Measurements from ENCODE around the gene ST8SIA4.
"Not testable (repeated sequence)": the region's sequence is repeated elsewhere in the genome, so short reads cannot be mapped to it uniquely, and the experiment has no call there.

Gene ST8SIA4

DNA sequence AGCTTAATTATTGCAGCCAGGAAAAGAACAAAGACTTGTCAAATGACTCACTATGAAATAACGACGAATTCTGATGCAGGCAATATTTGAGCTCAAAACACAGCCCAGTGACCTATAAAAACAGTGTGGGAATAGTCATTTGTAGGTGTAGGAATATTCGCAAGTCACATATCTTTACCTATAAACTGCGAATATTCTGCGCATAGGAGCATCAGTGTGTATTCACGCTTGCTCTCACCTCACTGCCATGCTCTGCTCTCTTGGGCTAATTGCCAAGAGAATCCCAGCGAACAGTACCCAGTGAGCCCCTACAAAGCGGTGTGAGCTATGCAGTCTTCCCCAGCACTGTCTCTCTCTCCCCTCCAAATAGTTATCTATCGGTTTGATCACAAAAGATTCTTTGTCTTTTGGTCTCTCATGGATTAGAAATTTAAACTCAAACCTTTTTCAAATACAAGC is 74.2 kb downstream of the ST8SIA4 start:
- no peak for DNase-seq (ENCODE audit: low read depth)

- DNase-seq (ENCODE audit: low read depth): no peak
Measured at GRCh38 chr5:100828071-100828897, 74.8 kb downstream of the ST8SIA4 start.

- no peak for DNase-seq (ENCODE audit: low read depth)
Measured at GRCh38 chr5:100827481-100827889, 75.6 kb downstream of the ST8SIA4 start.

GRCh38 chr5:100826133-100826532 is 76.9 kb downstream of the ST8SIA4 start:
- DNase-seq (ENCODE audit: low read depth): no peak

DNA sequence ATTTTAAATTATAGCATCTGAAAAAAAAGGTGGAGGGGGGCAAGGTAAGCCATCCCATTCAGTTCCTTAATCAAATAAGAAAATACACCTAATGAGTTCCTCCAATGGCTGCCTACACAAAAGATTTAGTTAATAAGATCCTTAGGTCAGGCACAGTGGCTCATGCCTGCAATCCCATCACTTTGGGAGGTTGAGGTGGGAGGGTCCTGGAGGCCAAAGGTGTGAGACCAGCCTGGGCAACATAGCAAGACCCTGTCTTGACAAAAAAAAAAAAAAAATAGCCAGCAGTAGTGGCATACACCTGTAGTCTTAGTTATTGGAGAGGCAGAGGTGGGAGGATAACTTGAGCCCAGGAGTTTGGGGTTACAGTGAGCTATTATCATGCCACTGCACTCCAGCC is 78.4 kb downstream of the ST8SIA4 start:
- no peak for DNase-seq (ENCODE audit: low read depth)

DNA sequence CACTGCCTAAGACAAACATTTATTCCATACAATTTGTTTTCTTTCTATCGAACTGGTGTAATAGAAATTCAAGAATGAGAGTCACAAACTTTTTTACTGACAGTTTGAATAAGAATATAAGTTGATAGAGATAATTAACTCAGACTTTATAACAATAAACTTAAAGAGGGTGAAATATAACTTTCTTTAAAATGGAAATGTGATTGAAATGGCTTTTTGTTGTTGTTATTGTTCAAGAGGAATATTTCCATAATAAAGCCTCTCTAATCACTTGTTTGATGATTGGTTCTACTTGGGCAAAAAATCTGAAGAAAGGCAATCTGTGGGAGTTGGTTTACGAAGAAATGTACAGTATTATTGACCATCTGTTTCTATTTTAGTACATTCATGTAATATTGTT is 79.3 kb downstream of the ST8SIA4 start:
- DNase-seq (ENCODE audit: low read depth): no peak

DNA sequence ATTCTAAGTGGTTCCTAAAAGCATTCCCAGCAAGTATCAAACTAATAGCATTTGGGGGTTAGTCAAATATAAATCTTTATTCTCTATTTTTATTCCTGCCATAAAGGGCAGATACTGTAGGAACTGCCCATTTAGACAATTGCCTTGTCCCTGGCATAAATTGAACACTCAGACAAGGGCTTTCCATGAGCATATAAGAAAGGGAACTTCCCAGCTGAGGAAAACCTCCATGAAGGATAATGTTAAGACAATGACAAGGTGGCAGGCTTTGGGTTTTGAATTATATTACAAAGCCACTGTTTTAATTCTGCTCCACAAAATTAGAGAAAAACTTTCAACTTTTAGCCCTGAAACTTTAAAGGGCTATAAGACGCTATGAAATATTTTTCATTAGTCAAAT is 81.3 kb downstream of the ST8SIA4 start:
- DNase-seq (ENCODE audit: low read depth): no peak

GRCh38 chr5:100818340-100818739 is 84.7 kb downstream of the ST8SIA4 start:
- no peak for DNase-seq (ENCODE audit: low read depth)

GRCh38 chr5:100803397-100803796 is 99.7 kb downstream of the ST8SIA4 start:
- DNase-seq (ENCODE audit: low read depth): no peak

DNA sequence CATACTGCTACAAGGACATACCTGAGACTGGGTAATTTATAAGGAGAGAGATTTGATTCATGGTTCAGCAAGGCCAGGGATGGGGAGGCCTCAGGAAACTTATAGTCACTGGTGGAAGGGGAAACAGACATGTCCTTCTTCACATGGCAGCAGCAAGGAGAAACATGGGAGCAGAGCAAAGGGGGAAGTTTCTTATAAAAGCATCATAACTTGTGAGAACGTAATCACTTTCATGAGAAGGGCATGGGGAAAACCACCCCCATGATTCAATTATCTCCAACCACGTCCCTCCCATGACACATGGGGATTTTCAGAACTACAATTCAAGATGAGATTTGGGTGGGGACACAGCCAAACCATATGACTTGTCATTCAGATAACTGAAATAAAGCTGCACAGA is 100.9 kb downstream of the ST8SIA4 start:
- no peak for DNase-seq (ENCODE audit: low read depth)

- DNase-seq (ENCODE audit: low read depth): no peak
Measured at GRCh38 chr5:100800562-100800961, 102.5 kb downstream of the ST8SIA4 start.

- DNase-seq (ENCODE audit: low read depth): no peak
Measured at GRCh38 chr5:100799166-100799565, 103.9 kb downstream of the ST8SIA4 start.

DNA sequence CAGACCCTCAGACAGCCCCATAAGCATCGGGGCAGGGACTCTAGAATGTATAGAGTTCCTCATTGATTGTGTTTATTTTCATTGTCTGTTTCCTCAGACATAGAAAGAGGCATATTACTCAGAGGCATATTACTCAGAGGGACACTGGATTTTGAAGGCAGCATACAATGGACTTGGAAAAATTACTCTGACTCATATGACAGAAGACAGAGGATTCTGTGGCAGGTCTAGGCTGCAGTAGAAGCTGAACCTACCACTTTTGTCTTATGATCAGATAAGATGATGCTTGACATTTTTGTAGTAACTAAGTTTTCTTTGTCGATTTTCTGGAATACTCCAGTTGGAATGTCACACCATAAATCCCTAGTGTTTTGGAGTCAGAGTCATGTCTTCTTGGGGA is 105.2 kb downstream of the ST8SIA4 start:
- DNase-seq (ENCODE audit: low read depth): no peak

- DNase-seq (ENCODE audit: low read depth): no peak
Measured at GRCh38 chr5:100796851-100797250, 106.2 kb downstream of the ST8SIA4 start.

DNA sequence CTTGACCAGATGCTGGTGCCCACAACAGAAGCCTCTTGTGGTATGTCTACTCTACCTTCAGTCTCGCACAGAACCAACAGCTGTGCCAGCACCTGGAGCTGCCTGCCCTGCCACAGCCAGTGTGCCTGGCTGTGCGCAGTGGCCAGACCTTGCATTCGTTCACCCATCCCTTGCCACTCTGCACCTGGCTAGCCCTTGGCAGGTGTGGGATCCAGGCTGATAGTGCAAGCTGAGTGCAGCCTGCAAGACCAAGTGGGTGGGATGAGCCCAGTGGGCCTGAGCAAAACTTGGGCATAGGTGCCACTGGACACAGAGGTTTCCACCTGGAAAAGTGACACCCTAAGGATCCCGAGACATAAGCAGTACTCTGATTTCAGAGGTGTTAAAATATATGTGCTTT is 108.2 kb downstream of the ST8SIA4 start:
- no peak for DNase-seq (ENCODE audit: low read depth)

- DNase-seq (ENCODE audit: low read depth): no peak
Measured at GRCh38 chr5:100794218-100794617, 108.9 kb downstream of the ST8SIA4 start.

DNA sequence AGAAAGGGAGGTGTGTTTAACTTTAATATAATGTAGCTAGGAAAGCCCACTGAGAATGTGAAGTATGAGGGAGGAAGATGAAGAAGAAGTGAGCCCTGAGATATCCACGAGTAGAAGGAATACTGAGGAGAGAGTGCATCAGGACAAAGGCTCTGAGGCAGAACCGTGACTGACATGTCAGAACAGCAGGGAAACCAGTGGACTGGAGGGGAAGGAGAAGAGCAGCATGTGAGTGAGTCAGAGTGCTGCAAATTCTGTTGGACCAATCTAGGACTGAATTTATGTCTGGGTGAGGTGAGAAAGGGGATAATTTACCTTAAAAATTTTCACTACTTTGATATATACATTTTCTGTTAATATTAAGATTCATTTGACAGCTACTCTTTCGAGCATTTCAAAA is 110.3 kb downstream of the ST8SIA4 start:
- DNase-seq (ENCODE audit: low read depth): no peak

DNA sequence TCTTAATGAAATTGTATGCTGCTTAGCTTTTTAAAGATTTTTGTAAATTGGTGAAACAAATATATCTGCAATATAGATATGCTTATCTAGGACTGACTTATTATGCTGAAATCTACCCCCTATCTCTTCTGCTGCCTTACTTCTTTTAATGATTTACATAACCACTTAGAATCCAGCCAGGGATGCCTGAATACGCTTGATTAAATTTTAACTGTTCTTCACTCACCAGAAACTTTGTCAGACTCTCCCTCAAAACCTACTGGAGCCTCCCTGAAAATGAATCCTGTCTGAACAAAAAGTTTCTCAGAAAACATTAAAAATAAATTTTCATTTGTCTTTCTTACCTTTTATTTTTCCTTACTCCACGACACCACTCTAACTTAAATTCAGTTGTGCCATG is 111.7 kb downstream of the ST8SIA4 start:
- DNase-seq (ENCODE audit: low read depth): no peak

- DNase-seq (ENCODE audit: low read depth): no peak
Measured at GRCh38 chr5:100790951-100791350, 112.1 kb downstream of the ST8SIA4 start.

GRCh38 chr5:100790170-100790665 is 112.9 kb downstream of the ST8SIA4 start:
- DNase-seq (ENCODE audit: low read depth): no peak

GRCh38 chr5:100789694-100790093 is 113.4 kb downstream of the ST8SIA4 start:
- no peak for DNase-seq (ENCODE audit: low read depth)

- DNase-seq (ENCODE audit: low read depth): no peak
Measured at GRCh38 chr5:100788417-100788816, 114.7 kb downstream of the ST8SIA4 start.

DNA sequence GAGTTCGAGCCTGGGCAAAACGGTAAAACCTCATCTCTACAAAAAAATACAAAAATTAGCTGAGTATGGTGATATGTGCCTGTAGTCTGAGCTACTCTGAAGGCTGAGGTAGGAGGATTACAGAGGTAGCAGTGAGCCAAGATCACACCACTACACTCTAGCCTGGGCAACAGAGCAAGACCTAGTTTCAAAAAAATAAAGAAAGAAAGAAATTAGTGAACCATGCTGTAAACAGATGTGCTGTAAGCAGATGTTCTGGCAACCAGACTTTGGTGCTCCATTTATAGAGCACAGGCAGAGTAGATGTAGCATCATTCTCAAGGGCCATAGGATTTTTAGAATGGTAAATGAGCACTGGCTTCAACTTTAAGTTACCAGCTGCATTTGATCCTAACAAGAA is 115.4 kb downstream of the ST8SIA4 start:
- no peak for DNase-seq (ENCODE audit: low read depth)

DNA sequence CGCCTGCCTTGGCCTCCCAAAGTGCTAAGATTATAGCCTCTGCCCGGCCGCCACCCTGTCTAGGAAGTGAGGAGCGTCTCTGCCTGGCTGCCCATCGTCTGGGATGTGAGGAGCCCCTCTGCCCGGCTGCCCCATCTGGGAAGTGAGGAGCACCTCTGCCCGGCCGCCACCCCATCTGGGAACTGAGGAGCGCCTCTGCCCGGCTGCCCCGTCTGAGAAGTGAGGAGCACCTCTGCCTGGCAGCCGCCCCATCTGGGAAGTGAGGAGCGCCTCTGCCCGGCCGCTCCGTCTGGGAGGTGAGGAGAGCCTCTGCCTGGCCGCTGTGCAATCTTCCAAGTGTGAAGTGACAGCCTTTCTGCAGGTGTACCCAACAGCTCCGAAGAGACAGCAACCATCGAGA is 117.5 kb downstream of the ST8SIA4 start:
- not testable (repeated sequence) for DNase-seq (ENCODE audit: low read depth)
